Fibroblast of gingiva (primary cell): ENCODE results near the gene ENPP3.

Experiments used
- DNase-seq: peaks from one replicate; pipeline ENCODE4 v3.0.0-alpha.2; 2011; ENCODE audit warnings: low read depth

The ENPP3 gene

DNA sequence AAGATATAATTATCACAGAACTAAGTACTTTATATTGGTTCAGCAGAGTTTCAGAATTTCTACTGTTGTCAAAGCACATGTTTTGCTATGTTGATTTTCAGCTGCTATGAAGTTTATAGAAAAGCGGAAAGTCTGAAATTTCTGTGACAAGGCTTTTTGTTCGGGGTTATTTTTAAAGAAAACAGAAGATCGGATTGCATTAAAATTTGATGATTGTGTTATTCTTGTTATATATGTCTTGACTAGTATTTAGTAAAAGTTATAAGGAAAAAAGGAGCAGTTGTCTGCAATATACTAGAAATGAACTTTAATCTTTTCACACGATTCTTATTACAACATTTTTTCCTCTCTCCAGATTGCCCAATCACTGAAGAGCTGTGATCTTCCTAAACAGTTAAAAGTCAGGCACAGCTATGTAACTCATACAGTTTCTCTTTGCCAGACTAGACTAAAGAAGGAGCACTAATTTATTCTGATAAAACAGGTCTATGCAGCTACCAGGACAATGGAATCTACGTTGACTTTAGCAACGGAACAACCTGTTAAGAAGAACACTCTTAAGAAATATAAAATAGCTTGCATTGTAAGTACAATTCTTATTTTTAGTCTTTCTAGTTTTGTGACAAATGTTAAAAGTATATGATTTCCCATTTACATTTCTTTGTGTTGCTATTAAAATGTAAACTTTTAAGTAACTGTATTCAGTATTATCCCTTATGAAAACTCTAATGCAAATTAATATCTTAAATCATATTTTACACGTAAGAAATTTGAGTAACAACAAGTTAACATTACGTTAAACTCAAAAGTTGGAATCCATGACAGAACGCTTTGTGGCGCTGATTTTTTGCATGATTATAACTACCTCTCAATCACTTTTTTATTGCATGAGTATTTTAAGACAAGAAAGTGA, at the start of gene ENPP3:
Gene ENPP3, plus strand, starts transcription at position 423 of the 913 bp plus-strand sequence. Its CDS starts 83 bp downstream, at position 506.
- peak; percentile 44 for DNase-seq

DNA sequence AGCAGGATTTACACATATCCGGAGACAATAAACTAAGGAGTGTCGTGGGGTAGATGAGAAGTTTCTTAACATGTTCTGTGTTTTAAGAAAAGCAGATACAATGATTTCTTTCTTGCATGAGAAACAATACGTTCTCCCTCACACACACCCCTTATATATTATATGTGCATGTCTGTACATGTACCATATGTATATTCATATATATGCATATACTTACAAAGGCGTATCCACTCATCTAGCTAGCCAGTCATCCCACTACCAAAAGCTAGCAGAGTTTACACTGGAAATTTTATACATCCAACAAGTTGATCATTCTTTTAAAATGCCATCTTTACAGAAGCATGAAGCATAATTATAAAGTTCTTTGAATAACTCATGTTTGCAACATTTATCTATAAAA, 49.2 kb upstream of the ENPP3 start:
- no peak for DNase-seq

DNA sequence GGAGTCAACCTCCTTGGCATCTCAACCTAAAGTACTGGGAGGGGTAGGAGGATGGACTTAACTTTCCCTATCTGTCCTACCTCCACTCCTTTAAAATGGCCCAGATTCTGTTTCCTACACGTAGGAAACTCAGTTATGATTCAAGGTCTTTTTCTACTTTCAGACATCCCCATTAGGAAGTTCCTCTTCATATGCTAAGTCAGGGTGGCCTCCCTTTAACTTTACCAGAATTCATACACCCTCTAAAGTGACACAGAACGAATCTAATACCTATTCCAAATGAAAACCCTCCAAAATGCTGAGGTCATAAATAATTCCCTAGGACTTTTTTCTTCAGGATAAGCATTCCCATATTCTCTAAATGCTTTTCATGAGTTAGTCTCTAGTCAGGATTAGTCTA, 48.5 kb upstream of the ENPP3 start:
- no peak for DNase-seq

DNA sequence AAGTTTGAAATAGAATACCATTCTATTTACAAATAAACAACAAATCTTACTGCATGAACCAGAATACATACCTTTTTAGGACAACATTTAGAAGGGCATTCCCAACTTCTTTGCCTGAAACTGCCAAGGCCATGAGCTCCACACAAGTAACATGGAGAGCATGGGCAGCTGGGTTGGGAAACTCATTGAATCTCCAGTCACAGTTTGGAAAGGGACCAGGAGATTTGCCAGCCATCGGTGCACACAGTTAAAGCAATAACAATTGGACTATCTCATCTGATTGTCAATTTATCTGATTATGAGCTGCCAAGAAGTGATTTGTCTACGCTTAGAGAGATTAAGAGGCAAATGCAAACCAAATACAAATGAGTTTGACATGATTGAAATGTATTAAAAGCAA, 44.2 kb upstream of the ENPP3 start:
- DNase-seq, result no peak

DNA sequence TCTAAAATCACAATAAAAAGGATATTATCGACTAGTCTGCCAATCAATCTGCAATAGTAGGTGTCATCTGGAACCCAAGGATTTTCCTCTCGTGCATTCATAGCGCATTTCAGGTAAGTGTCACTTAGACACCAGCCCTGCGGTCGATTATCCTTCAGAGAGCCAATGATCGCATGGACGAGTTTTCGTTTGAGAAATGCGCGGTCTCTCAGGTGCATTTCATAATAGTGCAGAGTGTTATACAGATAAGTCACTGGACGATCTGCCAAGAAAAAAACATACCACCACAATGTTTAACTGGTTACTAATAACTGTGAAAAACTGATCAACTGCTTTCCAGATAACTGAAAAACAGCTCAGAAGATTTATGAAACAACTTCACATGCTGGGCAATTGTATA, 43.0 kb upstream of the ENPP3 start:
- DNase-seq, result no peak

DNA sequence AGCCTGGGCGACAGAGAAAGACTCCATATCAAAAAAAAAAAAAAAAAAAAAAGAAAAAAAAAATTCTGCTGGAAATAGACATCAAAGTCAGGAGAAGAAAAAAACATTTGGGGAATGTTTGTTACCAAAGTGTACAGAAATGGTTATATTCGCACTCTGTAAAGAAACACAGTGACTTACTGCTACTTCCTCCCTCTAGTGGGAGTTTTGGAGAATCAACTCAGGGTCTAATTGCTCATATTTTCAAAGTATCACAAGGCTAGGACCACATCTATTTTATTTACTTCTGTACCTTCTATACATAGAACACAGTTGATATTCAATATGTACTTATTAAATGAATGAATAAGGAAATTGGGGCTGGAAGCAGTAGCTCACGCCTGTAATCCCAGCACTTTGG, 39.7 kb upstream of the ENPP3 start:
- no peak for DNase-seq

DNA sequence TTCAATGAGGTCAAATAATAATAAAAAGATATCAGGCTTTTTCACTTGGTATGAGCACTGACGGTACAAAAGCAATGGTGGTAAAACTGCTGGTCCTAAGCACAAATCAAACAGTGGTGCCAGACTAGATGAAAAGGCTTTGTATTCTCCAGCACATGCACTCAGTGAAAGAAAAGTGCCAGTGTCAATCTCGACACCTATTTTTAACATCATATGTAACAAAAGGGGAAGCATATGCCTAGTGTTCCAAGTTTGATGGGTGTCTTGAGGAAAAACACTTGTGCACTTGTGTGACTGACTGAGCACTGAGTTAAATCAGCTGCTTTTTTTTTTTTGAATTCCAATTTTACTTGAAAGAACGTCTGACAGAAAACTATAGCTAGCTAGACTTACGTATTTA, 36.4 kb upstream of the ENPP3 start:
- no peak for DNase-seq

DNA sequence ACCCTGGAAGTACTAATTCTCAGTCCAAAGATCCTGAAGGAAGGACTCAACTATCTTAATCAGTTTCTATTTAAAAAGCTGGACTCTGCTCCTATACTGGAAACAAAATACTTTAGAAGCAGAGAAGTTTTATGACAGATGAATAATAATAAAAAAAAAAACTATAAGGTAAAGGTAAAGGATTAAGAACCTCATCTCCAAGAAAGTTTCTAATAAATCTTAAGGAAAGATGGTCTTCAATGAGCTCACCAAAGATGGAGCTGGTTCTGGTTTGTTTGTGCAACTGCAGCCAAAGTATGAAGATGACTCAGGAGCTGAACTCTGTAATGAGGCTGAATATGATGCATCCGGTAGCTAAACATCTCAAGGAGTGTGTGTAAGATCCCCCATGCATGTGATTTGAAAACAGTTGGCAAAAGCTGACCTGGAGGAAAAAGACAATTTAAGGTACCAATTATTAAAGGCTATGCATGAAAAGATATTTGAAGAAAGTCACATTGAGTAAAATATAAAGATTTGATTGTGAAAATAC, 34.3 kb upstream of the ENPP3 start:
- peak; percentile 80 for DNase-seq

DNA sequence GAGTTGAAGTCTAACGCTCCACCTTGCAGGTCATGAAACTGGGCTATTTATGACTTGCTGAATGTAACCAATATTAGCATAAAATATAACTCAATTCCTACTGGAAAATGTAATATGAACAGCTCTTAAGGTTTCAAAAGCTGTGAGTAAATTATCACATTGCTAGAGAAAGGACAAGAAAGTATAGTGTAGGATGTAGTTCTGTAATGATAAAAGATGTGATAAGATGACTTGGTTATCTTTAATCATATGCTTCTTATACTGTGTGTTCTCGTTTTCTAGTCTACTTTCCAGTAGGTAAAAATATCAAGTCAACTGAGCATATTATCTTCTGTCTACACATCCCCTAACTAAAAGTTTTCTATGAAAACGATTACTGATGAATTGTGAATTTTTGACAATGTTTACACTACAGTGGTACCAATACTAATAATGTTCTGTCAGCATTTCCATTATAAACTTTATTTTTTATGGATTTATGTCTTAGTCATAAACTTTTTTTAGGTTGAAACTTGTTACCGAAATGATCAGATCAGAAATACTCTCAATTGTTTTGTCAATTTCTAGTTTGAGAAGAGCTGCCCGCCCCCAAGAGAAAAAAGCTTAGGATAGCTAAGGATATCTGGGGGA, 23.7 kb upstream of the ENPP3 start:
- DNase-seq, result no peak

DNA sequence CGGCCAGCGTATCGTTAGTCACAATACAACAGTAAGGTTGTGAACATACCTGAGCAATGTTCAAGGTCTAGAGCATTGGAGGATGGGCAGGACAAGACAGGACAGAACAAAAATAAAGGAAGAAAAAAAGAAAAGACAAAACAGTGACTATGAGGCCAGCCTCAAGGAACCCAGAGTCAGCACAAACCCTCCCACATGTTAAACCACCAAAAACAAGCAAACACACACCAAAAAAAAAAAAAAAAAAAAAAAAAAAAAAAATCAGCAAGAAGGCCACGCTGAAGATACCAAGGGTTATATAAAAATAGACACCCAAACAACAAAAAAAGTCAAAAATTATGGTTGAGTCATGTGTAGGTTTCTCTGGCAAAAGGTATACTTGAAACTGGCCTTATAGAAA, 21.8 kb upstream of the ENPP3 start:
- no peak for DNase-seq

DNA sequence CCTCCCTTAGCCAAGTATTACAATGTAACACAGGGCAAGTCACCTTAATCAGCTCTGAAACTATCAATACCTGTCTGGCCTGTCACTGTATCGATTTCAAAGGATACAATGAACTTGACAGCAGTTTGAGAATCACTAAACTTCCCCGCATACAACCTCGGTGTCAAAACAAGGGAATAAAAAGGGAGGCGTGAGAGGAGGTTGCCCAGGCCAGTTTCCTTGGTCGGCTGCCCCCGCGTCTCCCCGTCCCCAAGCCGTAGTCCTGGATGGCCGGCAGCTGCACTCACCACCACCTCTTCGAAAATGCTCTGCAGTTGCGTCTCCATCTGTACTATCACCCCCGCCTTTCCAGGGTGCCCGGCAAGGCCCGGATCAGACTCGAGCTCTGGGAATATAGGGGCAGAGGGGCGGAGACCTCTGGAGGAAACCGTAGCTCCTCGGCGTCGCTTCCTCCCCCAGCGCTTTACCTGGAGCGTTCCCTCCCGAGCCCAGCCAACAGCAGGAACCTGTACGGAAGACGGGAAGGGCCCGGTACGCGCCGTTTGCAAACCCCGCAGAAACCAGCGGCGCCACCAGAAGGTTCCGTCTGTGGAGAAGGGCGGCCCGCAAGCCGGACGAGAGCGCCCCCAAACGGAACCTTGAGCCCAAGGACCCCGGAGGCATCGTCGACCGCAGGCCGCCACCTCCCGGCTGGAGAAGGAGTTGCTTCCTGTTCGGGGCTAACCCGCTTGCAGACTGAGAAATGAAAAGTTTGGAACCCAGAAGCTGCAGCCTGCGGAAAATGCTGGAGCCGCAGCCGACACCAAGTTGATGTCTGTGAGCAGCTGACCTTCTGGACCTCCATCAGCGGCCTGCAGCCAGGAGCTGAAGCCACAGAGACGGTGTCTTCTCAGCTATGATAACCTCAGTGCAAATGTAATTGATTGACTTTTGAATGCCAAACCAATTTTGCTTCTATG, 9.1 kb upstream of the ENPP3 start, which contains the start of gene MED23:
Gene MED23, minus strand, starts transcription at position 519 of the 959 bp plus-strand sequence. Its CDS starts 193 bp downstream, at position 326.
- DNase-seq, result peak; percentile 92

DNA sequence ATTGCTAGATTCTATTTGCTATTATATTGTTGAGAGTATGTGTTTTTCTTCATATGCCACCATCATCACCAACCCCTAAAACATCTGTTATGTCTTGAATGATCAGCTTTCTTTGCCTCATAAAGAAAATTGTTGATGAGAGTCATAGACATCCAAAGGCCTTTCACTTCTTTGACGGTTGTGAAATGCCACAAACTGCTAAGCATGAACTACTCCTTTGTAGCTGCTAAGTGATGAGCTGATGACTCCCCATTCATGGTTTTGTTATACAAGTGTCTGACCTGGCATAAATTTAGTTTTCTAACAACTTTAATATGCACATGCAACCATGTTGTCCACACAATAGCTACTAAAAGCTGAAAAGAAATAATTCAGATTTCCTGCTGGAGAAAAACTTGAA, 8.4 kb upstream of the ENPP3 start:
- no peak for DNase-seq

DNA sequence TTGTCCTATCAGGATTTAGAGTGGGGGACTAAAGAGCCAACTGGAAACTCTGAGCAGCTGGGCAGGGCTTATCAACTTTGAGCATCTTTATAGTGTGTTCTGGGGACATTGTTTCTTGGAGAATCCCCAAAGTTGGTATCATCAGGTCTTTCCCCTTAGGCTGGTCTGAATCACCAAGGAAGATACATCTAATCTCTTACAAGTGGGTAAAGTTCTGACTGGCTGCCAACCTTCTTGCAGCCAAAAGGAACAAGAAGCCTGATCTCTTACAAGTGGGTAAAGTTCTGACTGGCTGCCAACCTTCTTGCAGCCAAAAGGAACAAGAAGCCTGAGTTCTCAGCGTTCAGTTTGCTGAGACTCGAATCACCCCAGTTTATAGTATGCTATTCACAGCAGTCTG, 7.5 kb upstream of the ENPP3 start:
- DNase-seq, result peak; percentile 24

DNA sequence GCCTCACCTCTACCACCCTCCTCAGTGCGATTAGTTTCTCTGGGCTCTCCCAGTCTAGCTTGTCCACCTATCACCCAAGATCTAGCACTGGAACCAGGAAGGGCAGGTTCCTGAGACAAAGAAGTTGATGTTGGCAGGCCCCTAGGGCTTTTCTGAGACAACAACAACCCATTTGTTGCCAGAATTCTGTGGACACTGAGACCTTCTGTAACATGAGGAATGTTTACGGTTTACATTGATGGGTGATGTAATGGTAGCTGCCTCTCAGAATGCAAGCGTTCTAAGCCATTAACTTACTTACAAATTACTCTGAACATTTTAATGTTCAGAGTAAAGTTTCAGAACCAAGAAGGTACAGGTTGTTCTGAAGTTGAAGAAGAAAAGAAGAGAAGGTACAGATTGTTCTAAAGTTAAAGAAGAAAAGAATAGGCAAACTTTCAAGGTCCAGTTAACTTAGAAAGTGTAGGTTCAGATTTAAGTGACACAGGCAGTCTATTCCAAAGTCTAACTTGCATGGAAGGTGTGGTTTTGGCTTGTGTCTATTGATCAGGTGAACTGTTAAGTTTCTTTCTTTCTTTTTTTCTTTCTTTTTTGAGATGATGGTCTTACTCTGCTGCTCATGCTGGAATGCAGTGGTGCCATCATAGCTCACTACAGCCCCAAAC, 5.3 kb upstream of the ENPP3 start:
- no peak for DNase-seq

DNA sequence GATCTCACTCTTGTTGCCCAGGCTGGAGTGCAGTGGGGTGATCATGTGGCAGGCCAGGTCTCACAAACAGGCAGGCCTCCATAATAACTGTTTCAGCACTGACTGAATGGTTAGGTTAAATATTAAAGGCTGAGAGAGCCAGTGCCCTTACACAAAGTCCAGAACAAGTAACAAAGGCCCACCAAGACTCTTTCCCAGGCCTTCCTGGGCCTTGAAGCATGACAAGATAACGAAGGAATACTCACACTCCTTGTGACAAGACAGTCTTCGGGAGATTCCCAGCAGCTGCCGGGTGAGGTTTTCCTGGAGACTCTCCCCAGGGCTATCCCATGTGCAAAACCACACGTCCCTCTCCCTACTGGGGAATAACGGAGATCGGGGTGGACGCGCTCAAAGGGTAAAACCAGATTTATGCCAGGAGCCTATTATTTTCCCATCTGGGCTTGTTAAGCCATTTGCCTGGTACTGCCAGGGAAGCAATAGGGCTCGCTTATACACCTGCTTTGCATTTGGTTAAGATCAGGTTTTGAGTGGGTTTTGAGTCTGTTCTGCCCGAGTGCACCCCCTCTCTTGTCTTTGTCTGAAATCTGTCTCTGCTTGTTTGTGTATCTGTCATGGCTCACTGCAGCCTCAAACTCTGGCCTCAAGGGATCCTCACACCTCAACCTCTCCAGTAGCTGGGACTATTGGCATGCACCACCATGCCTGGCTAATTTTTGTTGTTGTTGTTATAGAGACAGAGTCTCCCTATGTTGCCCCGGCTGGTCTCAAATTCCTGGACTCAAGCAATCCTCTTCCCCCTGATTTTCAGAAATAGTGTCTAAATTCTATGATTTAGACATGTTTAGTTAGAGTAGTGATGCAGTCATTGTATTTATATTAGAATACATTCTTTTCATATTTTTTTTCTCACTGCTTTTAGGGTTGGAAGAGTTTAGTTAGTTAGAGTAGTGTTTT, 1.4 kb upstream of the ENPP3 start:
- DNase-seq, result no peak

DNA sequence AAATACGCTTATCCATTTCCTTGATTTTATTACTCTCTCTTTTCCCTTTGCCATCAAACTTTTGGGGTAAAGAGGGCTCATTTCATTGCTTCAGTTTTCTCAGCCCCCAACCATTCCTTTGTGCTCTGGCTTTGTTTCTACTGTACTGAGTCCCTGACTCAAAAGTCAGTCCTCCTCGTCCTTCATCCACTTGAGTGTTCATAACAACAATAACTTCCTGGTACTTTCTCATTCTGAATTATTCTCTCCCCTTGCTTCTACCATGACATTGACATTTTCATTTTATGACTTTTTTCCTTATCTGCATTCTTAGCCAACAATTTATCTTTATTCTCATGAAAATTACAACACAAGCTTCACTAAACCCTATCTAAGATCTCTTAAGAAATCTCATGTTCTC, 911 bp downstream of the ENPP3 start:
- DNase-seq, result no peak

DNA sequence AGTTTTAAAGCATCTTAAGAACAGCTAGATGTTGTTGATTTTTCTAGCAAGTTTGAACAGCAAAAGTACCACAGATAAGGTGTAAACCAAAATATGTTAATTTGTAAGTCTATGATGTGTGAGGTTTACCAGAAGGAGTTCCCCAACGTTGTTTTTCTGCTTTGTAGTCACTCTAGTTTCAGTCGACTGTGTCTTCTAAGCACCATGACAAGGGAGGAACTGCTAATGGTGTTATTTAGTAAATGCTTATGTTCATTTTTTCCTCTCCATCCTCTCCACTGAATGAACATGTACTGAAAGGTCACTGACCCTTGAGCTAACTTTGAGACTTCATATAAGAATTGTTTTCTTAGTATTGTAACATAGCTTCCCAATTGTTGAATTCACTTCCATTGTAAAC, 3.0 kb downstream of the ENPP3 start:
- DNase-seq, result no peak

DNA sequence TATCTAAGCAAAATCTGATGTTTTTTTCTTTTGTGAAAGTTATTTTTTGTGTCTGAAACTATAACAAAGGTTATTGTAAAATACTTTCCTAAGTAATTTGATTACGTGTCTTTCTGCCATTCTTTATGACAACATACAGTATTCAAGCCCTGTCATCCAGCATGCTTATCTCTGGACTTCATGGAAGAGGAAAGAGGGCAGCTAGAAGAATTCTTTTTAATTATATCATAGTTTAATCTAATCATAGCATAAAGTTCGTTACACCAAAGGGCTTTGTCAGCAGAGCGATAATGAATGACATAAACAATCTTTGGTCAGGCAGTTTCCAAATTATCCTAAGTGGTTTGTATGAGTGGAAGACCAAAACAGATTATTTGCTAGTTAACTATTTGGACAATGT, 3.5 kb downstream of the ENPP3 start:
- no peak for DNase-seq

DNA sequence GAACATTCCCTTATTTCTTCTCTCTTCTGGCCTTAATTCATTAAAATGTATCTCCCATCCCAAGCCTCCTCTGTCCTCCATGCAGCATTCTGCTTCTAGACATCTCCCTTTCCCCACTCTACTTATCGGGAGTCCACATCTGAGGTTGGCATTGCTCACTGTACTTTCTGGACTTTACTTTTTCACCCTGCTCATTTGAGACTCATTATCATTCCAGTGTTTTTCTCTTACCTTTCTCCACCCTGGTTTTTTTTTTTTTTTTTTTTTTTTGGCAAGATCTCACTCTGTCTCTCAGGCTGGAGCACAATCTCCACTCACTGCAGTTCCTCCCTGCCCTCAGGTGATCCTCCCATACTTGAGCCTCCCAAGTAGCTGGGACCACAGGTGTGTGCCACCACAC, 4.5 kb downstream of the ENPP3 start:
- no peak for DNase-seq

DNA sequence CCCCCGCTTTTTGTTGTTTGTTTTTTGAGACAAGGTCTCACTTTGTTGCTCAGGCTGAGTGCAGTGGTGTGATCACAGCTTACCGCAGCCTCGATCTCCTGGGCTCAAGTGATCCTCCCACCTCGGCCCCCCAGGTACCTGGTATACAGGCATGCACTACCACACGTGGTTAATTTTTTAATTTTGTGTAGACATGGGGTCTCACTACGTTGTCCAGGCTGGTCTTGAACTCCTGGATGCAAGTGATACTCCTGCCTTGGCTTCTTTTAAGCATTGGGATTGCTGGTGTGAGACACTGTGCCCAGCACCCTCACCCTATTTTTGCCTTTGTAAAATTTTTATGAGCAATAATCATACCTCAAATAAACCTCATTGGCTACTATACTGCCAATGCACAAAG, 5.5 kb downstream of the ENPP3 start:
- no peak for DNase-seq
